Left renal pelvis (tissue), 4 donors: ENCODE measurements around the gene PTMA. TPM values are rescaled to one million over a fixed set of nuclear protein-coding genes. Genes with fewer than 3 reads are reported as not detected.

ENCODE experiments used
- DNase-seq, 4 donors: peaks; one replicate each; pipeline ENCODE4 v3.0.0-alpha.2; 2013; ENCODE audit warnings: low read depth in 4 of 4, low spot score in 3 of 4
- polyA plus RNA-seq, 4 donors: library from polyadenylated mRNA; unstranded; fragments of 120-200 nt; gene quantifications; one replicate each; pipeline ENCODE4 v1.2.1, GENCODE V29; 2013; ENCODE audit not compliant: insufficient read length in 4 of 4

The PTMA gene
- polyA plus RNA-seq, 4 donors = 1,725 to 2,255 (median 2,069) TPM

DNA sequence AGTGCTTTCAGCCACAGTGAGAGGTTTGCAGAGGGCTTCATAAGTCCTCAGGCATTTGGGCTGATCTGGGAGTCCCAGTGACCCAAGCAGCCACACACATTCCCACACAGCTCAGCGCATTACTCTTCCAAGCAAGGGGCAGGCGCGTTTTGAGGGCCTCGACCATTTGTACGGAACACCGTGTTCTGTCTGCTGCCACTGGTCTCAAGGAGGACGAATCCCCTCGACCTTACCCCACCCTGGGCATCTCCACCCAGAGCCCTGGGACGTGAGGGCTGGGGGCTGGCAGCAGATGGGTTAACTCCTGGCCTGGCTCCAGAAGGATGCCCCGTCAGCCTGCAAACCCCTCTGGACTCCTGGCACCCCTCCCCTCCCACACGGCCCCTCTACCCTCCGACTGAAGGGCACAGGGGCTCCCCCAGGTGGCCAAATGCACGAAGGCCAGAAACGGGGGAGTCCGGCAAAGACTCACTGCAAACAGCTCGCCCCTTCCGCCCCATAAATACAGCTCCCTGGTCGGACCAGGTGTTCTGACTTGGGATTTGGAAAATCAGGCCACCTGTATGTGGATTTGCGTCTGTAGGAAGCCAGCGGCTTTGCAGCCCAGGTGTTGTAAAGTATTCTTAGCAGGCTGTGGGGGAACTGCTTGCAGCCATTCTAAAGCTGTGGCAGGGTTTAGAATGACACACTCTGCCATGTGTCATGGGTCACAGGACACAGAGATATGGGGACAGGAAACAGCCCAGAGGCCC, 33.6 kb upstream of the PTMA start:
- no peak for DNase-seq

DNA sequence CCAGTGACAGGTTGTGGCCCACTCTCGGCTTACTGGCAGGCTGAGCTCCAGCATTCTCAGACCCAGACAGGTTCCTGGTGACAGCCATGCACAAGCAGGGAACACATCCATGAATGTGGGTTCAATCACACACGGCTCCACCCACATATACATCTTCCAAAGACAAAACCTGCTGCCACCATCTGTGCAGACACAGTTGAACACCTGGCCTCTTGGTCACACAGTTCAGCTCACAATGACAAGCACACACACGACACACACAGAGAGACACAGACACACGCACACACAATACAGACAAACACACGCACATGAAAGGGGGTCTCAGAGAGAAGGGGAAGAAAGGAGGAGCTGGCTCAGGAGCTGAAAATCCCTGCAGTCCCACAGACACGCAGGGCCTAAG, 32.1 kb upstream of the PTMA start:
- no peak for DNase-seq

DNA sequence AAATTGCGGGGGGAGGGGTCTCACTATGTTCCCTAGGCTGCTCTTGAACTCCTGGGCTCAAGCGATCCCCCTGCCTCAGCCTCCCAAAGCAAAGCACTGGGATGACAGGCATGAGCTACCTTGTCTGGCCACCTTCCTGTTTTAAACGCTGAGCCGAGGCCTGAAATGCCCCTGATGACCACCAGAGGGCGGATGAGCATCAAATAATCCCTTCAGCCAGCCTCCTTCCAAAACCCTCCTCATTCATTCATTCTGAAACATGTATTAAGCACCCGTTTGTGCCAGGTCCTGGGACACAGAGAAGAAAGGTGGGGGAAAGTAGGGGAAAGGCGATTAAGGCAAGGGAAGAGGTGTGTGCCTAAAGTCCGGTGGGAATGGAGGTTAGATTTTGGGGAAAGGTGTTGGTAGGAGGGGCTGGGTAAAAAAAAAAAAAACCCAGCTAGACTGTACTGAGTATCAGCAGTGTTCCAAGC, 30.7 kb upstream of the PTMA start:
- DNase-seq = no peak

DNA sequence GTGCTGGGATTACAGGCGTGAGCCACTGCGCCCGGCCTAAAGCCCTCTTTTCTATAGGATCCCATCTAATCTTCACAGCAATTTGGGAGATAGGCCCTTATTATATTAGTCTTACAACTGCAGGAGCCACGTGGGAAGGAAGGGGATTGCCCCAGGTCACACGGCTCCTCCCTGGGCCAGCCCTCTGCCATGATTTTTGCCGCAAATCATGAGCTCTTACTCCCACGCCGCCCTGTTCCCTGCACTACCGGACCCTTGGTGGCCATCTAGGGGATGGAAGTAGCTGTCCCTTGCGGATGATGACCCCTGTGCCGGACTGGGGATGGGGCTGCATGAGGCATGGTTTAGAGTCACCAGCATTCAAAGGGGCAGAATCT, 28.4 kb upstream of the PTMA start:
- no peak for DNase-seq

DNA sequence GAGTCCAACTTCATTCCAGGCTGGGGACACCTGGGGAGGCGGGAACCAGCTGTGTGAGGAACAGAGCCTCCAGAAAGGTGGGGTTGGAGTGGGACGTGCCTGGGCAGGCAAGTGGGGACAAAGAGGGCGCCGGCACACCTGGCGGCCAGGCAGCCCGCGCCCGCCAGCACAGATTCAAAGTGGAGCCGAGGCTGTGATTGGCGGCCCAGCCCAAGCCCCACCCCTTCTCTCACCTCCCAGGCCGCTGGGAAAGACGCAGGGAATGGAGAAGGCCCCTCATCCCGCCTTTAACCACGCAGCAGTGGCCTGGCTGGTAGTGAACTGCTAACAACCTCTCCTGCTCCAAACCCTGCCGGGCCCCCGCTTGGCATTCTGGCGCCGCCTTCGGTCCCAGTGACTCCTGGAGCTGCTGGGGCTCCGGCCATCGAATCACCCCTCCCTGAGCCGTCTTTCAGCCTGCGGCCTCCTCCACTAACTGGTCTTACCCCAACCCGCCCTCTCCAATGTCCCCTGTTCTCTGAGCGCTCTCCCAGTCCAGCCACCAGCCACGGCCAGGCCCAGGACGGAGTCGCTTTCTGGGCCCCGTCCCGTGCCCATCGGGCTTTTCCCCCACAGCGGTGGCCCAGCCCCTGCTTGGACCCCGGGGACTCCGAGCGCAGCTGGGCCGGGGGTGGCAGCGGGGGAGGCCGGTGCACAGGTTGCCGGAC, 27.9 kb upstream of the PTMA start:
- DNase-seq = no peak

DNA sequence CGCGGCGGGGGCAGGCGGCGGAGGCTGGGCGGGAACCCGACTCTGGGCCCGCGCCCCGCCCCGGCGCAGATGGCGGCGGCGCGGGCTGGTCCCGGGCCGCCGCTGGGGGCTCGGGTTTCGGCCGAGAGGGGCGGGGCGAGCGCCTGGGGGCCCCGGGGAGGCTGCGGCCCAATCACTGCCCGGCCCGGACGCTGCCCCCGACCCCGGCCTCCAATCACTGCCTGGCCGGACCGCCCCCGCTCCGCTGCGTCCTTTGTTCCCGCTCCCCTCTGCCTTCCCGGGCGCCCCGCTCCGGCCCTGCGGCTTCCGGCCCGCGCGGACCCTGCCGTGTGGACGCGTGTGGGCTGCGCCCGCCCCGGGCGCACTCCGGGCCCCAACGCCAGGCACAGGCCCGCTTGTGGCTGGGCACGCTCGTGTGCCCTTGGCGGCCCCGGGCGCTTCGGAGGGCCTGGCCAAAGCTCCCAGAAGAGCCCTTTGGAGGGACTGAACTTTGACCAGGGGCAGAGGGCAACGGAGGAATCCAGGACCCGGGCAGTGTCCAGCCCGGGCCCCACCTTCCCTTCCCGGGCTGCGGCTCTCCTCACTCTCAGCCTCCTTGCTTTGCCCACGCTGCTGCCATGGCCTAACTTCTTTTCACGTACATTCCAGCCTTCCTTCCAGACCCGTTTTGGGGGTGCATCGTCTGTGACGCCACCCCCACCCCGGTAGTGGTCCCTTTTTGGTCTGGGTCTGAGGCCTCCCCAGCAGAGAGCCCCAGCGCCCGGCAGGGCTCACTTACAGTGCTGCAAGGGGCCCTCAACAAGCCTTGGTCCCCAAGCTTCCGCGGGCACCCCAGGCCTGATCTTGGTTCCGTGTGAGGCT, 27.1 kb upstream of the PTMA start:
- peak in 1 of 4 donors; percentile 81 for DNase-seq

DNA sequence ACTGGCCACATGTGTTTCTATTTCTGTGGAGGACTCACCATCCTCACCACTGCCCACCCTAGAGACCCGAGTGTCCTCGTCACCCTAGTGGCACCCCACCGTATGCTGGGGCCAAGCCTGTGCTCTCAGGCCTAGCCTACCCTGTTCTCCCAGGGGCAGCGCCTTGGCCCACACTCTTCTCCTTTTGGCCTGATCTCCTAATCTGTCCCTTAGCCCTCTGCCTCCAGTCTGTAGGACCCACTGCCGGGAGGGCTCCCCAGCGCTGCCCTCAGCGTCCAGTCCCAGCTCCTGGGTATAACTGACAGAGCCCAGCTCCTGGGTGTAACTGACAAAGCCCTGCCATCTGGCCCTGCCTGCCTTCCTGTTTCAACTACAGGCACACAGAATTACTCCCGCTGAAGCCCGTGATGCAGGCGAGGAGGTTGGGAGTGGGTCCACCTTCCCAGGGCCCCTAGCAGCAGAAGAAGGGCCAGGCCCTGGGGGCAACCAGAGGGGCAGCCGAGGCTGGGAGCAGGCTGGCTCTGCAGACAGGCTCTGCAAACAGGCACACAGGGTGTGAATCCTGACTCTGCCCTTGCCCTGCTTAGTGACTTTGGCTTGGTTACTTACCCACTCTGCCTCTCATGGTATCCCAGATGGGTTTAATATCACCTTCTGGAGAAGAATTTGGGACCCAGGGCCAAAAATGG, 25.6 kb upstream of the PTMA start:
- DNase-seq = no peak

DNA sequence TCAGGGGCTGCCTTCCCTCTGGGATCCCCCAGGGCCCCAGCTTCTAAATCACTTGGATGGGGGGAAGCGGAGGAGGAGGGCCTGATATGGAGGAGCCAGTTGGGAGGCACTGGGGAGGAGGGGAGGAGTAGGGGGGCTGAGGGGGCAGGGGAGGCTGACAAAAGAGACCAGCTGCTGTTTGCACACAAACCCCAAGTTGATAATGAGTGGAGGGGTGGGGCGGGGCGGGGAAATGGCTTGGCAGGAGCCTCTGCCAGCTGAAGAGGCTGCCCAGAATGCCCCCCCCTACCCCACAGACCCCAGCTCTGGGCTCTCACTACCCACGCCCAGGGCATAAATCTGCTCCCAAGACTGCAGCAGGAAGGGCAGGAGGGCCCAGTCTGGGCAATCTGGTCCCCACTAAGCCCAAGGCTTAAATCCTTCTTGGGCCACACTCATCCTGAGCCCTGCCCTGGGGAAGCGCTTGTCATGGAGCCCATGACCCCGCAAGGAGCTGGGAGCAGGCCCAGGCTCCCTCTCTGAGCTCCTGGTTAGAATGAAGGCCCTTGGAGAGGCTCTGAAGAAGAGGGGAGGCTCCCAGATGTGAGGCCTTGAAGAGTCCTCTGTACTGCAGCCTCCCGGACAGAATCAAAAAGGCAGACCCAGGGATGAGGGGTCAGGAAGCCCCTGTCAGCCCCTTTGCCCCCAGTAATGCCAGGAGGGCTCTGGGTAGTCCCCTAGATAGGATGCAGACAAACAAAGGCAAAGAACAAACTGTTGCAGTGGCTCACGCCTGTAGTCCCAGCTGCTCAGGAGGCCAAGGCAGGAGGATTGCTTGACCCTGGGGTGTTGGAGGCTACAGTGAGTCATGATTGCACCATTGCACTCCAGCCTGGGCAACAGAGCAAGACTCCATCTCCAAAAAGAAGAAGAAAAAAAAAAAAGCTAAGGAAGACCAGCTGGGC, 24.8 kb upstream of the PTMA start:
- no peak for DNase-seq

DNA sequence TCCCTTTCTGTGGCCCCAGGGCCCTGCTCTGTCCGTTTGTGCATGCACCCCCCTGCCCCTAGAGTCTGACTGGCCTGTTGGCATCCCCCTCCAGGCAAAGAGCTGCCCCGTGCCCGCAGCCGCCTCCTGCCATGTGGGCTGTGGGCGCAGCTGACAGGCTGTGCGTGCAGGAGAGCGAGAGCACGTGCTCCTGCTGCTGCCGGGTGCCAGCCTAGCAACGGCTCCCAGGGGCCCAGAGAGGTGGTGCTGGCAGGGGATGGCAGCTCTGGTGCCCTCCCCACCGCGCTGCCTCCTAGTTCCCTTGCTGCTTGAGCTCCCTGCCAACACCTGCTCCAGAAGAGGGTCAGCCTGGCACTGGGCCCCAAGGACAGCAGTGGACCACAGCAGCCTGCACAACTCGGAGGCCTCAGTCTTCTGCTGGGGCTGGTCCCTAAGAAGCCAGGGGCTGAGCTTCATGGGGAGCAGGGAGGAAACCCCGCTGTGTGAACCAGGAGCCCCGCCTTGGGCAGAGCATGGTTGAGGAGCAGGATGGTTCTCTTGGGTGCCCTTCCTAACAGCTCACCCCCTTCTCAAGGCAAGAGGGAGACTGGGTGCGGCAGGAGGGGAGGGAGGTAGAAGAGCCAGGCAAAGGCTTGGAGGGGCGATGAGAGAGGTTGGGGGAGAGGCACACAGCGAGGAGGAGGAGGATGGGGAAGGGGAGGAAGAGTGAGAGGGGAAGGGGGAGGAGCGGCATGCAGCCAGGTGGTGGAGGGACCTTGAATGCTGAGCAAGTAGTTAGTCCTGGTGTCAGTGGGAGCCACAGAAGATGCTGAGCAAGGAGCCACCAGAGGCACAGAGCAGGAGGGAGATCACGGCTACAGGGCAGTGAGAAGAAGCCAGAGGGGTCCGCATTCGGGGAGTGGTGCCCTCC, 23.8 kb upstream of the PTMA start:
- DNase-seq = no peak

DNA sequence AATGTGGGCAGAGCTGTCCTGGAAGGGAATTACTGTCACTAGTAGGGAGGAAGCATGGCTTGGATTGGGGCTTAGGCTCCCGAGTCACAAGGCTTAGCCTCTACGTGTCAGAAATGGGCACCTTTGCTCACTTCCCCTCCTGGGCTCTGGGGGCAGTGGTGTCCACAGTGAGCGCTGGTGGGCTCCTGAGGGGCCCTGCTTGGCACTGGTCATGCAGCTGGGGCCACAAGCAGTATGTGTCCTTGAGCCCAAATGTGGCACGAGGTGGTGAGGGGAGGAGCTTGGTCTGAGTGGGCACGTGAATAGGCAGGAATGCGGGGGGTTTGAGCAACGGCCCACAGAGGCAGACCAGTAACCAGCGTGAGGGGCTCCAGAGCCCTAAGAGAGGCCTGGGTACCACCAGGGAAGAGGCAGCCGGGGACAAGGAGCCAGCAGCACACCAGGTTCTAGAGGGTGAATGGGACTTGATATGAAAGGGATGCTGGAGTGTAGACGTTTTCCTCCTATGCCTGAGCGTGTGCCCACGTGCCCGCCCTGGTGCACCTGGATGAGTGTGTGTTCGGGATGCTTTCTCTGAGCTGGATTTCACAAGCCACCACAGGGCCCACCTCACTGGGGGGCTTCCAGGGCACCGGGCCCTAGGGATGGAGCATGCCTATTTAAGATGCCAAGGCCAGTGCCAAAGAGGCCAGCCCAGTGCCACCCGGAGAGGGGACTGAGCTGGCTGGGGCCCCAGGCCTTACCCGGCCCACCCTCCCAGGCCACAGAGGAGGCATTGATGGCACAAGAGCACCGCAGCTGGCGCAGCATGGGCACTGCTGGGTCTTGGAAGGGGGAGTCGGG, 22.8 kb upstream of the PTMA start:
- DNase-seq = no peak

DNA sequence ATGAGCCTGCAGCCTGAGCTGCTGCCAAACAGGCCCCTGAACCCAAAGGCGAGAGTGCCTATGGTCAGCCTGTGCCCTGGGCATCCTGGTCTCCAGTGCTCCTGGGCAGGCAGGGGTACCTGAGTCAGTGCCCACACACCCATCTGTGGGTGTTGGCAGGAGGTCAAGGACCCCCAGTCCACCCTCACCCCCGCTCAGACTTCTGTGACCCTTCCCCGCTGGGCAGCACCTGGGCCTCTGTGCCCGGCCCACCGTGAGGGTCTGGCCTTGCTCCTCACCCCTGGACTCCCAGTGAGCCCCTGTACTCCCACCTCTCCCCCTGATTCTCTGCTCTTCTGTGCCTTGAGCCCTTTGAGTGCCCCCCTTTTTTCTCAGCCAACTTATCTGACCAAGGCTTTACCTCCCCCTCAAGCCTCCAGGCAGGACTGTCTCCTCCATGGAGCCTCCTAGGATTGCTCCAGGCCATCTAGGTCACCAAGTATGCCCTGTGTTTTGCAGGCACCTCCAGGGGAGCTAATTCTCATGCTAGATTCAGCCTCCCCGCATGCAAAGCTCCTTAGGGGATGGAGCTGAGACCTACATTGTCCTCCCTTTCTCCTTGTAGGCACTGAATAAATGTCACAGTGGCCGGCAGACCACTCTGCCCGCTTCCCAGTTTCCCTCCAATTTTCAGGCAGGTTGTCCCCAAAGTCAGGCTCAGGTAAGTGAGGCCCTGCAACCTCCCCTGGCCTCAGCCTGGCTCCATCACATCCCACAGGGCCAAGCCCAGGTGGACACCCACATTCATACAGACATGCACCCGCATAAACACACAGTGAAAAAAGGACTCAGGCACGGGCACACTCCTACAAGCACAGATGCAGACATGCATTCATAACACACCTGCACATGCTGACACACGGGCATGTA, 21.9 kb upstream of the PTMA start:
- DNase-seq = no peak

DNA sequence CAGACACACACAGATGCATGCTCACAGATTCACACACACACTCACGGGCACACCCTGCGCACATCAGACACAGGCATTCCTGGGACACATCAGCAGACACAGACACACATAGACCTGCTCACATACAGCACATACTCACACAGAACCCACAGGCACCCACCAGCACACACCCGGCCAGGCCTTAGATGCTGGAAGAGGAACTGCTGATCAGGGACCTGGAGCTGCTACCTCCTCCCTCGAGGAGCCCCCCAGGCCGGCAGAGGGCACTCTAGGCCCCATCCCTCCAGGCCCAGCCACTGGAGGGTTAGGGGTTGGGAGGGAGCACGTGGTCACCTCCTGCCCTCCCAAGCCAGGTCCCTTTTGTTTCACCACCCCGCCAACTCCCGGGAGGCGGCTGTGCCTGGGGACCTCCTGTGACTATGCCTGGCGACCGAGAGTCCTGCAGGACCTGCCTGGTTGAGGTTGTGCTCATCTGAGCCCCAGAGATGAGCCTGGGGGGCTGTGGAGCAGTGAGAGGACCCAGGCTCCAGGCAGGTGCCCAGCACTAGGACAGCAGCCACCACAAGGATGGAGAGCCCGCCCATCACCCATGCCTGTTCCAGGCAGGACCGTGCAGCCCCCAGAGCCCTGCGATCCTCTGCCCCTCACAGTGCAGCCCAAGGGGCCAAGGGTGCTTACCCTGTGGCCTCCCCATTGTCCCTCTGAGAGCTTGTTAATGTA, 21.0 kb upstream of the PTMA start:
- no peak for DNase-seq

DNA sequence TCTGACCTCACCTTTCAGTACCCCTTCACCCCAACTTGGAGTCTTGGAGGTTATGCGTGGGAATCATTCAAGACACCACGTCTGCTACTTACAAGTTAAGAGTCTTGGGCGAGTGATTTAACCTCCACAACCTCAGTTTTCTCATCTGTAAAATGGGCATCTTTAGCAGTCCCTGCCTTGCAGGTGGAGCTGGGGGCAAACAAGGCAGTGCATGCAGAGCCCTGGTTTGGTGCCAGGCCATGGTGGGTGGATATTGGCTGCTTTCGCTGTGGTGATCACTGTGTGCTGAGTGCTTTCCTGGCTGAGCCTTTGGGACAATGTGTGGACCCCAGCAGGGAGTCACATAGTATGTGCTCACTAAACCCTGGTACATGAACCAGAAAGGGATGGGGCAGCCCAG, 20.4 kb upstream of the PTMA start:
- DNase-seq = no peak

DNA sequence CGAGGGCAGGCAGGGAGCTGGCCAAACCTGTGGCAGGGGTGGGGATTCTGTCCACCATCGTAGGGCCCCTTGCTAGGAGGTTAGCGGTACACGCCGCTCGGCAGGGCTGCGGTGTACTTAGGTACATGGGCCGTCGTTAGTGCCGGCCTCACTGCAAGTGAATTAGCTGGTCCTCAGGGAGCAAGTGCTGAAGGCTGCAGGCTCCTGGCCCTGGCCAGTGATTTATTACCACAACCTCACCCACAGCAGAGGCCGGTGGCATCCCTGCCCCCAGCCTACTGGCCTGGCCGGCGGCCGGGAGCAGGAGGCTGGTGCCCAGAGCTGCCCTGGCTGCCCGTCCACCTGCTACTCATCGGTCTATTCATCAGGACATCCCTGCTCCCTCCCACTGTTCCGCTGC, 19.6 kb upstream of the PTMA start:
- no peak for DNase-seq

DNA sequence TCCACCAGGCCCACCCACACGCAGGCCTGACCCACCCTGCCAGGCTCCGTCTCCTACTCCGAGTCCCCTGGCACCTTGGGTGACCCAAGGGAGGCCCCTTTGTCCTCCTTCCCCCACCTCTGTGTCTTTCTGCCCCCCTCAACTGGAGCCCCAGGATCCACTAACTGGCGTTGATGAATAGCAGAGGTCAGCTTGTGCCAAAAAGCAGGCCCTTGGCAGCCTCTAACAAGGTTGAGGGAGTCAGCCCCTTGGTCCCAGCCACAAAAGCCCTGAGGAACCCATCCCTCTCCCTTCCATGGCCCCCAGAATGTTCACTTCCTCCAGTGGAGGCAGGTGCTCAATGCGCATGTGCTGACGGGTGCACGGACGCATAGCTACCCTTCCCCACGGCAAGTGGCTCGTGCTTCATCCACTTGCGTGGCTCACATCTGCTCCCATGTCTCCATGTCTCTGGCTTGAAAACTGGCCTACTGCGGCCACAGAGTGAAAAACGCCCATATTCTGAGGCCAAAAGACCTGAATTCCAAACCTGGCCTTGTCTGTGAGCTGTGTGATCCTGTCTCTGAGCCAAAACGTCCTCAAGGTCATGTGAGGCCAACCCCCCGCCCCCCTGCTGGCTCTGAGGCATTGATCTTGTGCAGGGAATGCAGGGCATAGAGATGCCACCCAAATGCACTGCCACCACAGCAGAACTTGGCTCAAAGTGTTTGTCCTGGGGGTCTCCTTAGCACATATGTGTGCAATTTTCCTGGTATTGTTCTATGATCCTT, 19.0 kb upstream of the PTMA start:
- DNase-seq = no peak
